Parathyroid adenoma (tissue), 2 donors: ENCODE results near the gene TP73.
A peak's percentile ranks its signal among the peaks of the same experiment; 100 is the strongest.

Source experiments
- H2AFZ ChIP-seq: fragments of 300-600 bp; sonication (generic); one replicate; pipeline ENCODE4 v1.7.0; 2017; ENCODE audit warnings: antibody characterized with exemption, mild to moderate bottlenecking
- H3K27ac ChIP-seq: fragments of 300-600 bp; sonication (generic); one replicate; pipeline ENCODE4 v1.7.0; 2017
- H3K27me3 ChIP-seq: fragments of 300-600 bp; sonication (generic); one replicate; pipeline ENCODE4 v1.7.0; 2017; ENCODE audit warnings: low read length; ENCODE audit not compliant: control insufficient read depth, insufficient read depth
- H3K36me3 ChIP-seq: fragments of 300-600 bp; sonication (generic); one replicate; pipeline ENCODE4 v1.7.0; 2017; ENCODE audit warnings: low read length; ENCODE audit not compliant: control insufficient read depth, insufficient read depth
- H3K4me1 ChIP-seq: fragments of 300-600 bp; sonication (generic); one replicate; pipeline ENCODE4 v1.7.0; 2017; ENCODE audit warnings: control low read depth
- H3K4me2 ChIP-seq: fragments of 300-600 bp; sonication (generic); one replicate; pipeline ENCODE4 v1.7.0; 2017; ENCODE audit warnings: low read length
- H3K4me3 ChIP-seq: fragments of 300-600 bp; sonication (generic); one replicate; pipeline ENCODE4 v1.7.0; 2017; ENCODE audit warnings: low read depth, low read length
- H3K79me2 ChIP-seq: fragments of 300-600 bp; sonication (generic); one replicate; pipeline ENCODE4 v1.7.0; 2017; ENCODE audit warnings: control low read depth
- H3K9ac ChIP-seq: fragments of 300-600 bp; sonication (generic); one replicate; pipeline ENCODE4 v1.7.0; 2017; ENCODE audit warnings: mild to moderate bottlenecking
- H3K9me3 ChIP-seq: fragments of 300-600 bp; sonication (generic); one replicate; pipeline ENCODE4 v1.7.0; 2017; ENCODE audit warnings: low read length; ENCODE audit not compliant: control insufficient read depth
- CTCF ChIP-seq: fragments of 300-600 bp; sonication (generic); IDR thresholded peaks from one replicate; pipeline ENCODE4 v1.7.0; 2017; ENCODE audit warnings: antibody characterized with exemption, mild to moderate bottlenecking
- donor health status: primary hyperparathyroidism.

The TP73 gene

GRCh38 chr1:3691421-3692204 is 39.3 kb downstream of the TP73 start:
- H2AFZ ChIP-seq: no peak overlapping the region
- H3K79me2 ChIP-seq: no peaks in the 10 kb centered on the region
- no peaks in the 10 kb centered on the region for H3K9me3 ChIP-seq
- no peak overlapping the region for H3K4me3 ChIP-seq
- H3K4me1 ChIP-seq: no peaks in the 10 kb centered on the region
- H3K27me3 ChIP-seq: no peaks in the 10 kb centered on the region
- H3K27ac ChIP-seq: no peak overlapping the region
- no peak overlapping the region for H3K9ac ChIP-seq
- no peak for TF ChIP-seq CTCF
- no peak overlapping the region for H3K4me2 ChIP-seq
- H3K36me3 ChIP-seq: no peaks in the 10 kb centered on the region

DNA sequence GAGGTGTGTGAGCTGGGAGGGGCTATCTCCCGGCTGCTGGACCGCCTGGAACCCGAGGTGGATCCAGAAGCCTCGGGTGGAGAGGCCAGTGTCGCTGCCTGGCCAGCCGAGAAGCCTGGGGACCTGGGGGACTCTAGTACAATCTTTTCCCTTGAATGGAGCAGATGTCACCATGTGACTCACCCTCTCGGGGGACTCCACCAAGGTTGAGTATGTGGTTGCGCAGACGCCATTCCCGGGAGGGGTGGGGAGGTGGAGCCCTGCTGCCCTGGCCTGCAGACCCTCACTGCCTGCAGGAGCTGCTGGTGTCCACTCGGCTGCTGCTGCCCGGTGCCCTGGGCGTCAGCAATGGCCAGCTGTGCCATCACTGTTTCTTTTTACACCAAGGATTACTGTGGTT is 40.3 kb downstream of the TP73 start:
- H3K36me3 ChIP-seq: no peaks in the 10 kb centered on the region
- H3K27ac ChIP-seq: no peak overlapping the region
- H2AFZ ChIP-seq: no peak overlapping the region
- H3K4me1 ChIP-seq: no peaks in the 10 kb centered on the region
- H3K9me3 ChIP-seq: no peaks in the 10 kb centered on the region
- H3K79me2 ChIP-seq: no peaks in the 10 kb centered on the region
- H3K4me2 ChIP-seq: no peak overlapping the region
- no peak overlapping the region for H3K4me3 ChIP-seq
- no peak for TF ChIP-seq CTCF
- no peak overlapping the region for H3K9ac ChIP-seq
- no peaks in the 10 kb centered on the region for H3K27me3 ChIP-seq

- H3K79me2 ChIP-seq: no peaks in the 10 kb centered on the region
- no peaks in the 10 kb centered on the region for H3K36me3 ChIP-seq
- no peaks in the 10 kb centered on the region for H3K4me1 ChIP-seq
- no peak for TF ChIP-seq CTCF
- H3K9ac ChIP-seq: no peak overlapping the region
- no peaks in the 10 kb centered on the region for H3K27me3 ChIP-seq
- H3K4me2 ChIP-seq: no peak overlapping the region
- no peak overlapping the region for H3K4me3 ChIP-seq
- no peak overlapping the region for H3K27ac ChIP-seq
- H3K9me3 ChIP-seq: no peaks in the 10 kb centered on the region
- H2AFZ ChIP-seq: no peak overlapping the region
Observed at GRCh38 chr1:3693321-3693720, 41.0 kb downstream of the TP73 start.

- no peak overlapping the region for H3K4me3 ChIP-seq
- H3K9me3 ChIP-seq: no peaks in the 10 kb centered on the region
- H3K36me3 ChIP-seq: no peaks in the 10 kb centered on the region
- no peak overlapping the region for H2AFZ ChIP-seq
- H3K27me3 ChIP-seq: no peaks in the 10 kb centered on the region
- no peak overlapping the region for H3K9ac ChIP-seq
- H3K79me2 ChIP-seq: no peaks in the 10 kb centered on the region
- H3K27ac ChIP-seq: no peak overlapping the region
- TF ChIP-seq CTCF: peak; percentile 68
- H3K4me2 ChIP-seq: peak overlapping the region; percentile 27
- no peaks in the 10 kb centered on the region for H3K4me1 ChIP-seq
Observed at GRCh38 chr1:3695326-3696217, 43.3 kb downstream of the TP73 start.
